NCI-H1417 treated with DMSO at 0.1 percent for 48 hours (cell line): ENCODE data around the gene EBF3.

Experiments used
- DNase-seq: peaks from one replicate; lab custom pipeline; 2025; lab: John Stamatoyannopoulos, UW

Gene EBF3

DNA sequence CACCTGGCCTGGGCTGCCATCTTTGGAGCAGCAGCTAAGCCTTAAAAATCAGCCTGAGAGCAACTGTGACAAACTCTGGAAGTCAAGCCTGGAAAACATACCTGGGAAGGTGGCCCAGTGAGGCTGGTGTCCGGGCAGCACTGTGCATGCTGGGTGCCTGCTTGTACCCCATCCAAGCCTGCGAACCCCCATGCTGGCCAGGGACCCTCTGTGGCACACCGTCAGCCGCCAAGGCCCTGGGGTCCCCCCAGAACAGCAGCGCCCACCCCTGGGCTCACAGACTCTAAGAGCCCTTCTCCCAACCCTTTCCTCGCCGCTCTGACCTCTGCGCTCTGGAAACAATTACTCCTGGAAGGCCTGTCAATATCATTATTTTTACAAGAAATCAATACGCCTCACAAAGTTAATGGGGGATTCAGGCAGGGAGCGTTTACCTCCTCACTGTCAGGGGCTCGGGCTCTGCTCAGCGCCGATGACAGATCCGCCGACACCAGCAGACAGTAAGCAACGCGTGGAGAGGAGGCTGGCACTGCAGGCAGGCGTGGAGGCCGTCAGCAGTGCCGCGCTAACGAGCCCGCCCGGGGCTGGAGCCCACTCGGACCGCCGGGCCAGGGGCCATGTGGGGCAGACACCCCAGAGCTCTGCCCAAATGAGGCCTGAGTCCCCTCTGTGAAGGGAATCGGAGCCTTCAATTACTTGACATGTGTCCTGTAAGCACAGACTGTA lies 54.4 kb downstream of the EBF3 start:
- DNase-seq = no peak

DNA sequence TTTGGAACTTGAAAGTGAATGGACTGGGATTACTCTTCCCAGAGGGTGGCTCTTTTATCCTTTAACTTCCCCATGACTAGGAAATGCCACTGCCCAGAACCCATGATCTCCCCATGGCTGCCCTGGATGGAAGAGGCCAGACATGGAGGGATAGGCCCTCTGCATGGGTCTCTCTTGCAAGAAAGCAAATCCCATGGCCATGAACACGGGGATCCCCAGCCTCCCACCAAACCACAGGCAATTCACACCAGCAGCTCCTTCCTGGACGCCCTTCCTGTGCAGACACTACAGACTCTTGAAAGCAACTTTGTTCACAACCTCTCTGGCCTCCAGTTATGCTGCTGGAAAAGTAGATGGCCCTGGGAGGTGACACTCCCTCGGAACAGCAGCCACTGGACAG lies 55.0 kb downstream of the EBF3 start:
- DNase-seq = no peak

DNA sequence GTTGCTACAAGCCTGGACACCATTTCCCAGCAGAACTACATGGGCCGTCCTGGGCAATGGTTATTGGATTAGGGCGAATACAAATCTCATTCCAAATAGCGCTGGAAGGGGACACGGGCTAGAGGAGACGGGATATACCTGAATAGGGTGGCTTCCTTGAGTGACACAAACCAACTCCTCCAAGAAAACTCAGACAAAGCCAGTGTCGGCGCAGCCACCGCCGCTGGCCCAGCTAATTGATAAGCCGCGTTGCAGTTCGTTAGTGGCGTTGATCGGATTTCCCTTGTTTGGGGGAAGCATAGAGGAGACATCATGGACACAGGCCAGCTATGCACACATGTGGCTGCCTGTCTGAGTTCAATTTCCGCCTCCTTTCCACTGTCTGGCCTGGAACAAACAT lies 55.7 kb downstream of the EBF3 start:
- no peak for DNase-seq

DNA sequence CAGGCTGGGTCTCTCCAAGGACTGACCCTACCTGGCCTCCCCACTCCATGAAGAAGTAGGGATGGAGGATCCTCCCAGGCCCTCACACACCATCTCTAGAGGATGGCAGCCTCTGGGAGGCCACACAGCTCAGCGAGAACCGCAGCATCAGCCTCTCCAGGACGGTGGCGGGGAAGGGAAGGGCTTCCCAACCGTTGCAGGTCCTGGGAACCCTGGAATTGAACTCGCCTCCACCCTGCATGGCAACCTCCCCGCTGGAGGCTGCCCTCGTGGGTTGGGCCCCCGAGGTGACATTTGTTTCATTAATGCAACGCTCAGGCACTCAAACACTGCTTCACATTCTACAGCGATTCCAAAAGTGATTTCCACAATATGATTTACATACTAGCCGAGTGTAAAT lies 58.5 kb downstream of the EBF3 start:
- DNase-seq = no peak

DNA sequence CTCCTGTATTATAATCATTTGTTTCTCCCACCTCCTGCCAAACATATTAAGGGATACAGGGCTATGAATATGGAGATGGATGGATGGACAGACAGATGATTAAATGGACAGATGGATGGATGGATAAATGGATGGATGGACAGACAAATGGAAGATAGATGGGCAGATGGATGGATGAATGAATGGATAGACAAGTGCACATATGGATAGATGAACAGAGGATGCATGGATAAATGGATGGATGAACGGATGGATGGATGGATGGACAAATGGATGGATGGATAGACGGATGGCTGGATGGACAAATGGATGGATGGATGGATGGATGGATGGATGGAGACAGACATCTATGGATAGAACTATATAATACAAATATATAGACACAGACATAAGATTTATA lies 59.8 kb downstream of the EBF3 start:
- no peak for DNase-seq

DNA sequence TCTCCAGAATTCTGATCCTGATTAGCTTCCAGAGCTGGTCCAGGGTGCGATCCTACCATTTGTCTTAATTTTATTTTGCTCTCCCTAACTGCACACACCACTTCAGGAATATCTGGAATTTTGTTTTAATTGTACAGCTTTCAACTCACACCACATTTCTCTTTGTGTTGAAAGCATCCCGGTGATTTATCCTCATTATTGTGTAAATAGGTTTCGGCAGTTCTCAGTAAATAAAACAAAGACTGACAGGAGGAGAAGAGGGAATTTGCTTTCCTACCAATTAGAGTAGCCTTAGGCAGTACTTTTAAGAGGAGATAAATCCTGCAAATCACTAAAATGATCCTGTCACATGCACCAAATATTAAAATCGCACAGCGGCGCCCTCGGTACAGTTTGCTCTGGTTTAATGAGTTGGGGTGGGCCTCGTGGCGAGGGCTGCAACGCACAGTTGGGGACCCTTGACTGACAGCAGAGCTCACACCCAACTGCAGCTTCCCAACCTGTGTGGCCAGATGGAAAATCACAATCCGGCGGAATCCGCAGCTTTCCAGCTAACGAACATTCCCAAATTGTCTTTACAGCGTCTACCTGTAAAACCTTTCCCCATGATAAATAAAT lies 62.6 kb downstream of the EBF3 start:
- no peak for DNase-seq

DNA sequence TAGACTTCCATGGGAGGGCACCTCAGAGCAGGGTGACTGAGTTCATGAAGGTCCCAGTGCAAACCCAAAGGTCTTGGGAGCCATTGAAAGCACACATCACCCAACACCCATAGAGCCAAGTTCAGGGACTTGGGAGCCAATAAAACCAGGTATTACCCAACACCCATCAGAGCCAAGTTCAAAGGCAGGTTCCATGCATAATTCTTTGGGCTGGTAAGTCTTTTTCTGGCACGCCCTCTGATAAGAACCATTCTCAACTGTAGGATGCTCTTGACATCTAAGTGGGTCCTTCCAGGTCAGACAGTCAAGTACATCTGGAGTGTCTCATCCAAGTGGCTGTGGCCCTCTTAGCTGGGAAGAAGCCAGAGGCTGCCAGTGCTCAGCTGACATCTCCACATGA lies 63.2 kb downstream of the EBF3 start:
- no peak for DNase-seq

DNA sequence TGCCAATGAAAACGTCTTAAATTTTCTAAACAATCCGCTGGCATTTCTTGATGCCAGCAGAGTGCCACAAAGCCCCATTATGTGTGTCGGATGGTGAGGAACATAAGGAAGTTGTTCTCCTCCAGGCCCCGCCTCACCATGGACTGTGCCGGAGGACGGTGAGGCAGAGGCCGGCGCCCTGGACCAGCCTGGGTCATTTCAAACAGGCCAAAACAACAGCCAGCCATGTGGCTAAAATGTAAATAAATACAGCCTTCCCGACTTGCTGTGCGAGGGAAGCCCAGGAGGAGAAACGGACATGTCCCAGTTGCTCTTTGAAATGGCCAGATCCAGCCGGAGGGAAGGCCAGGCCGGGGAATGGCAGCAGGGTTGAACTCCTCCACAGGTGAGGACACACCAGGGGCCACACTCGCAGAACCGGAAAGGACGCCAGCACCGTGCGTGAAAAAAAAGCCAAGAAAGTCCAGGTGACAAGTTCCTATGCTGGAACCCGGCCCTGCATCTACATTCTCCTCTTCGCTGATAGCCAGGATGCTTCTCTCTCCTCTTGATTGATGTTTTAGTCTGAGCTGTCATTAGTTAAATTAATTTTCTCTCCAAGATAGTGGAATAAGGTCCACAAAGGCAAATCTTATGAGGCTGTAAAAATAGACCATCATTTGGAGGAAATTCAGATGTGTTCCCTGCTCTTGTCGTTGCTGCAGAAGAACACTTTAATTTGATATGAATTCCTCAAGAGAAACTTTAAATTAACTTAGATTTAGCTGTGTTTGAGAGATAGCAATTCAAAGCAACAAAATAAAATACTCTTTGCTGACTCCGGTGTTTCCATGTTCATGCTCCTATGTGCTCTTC lies 64.6 kb downstream of the EBF3 start:
- no peak for DNase-seq

DNA sequence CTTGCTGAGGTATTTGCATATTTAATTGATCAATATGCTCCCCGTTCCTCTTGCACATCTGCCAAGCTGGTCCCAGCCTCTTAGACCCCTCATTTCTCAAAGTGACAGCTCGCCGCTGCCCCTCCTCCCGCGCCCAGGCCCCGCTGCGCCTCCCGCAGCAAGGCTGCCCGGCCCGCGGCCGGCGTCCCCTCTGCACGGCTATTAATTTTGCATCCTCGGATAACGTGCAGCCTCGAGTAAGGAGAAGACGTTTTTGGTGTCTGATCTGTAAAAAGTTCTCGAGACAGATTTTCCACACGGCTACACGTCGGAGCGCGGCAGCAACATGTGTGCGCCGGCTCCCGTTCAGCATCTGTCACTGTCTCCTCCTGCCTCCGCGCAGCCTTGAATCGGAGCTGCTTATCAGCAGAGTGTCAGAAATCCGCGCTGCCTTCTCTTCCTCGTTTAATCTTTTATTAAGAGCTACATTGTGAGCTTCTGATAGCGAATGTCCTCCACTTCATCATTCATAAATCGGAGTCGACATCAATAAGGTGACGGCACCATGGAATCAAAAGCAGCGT lies 65.3 kb downstream of the EBF3 start:
- no peak for DNase-seq

DNA sequence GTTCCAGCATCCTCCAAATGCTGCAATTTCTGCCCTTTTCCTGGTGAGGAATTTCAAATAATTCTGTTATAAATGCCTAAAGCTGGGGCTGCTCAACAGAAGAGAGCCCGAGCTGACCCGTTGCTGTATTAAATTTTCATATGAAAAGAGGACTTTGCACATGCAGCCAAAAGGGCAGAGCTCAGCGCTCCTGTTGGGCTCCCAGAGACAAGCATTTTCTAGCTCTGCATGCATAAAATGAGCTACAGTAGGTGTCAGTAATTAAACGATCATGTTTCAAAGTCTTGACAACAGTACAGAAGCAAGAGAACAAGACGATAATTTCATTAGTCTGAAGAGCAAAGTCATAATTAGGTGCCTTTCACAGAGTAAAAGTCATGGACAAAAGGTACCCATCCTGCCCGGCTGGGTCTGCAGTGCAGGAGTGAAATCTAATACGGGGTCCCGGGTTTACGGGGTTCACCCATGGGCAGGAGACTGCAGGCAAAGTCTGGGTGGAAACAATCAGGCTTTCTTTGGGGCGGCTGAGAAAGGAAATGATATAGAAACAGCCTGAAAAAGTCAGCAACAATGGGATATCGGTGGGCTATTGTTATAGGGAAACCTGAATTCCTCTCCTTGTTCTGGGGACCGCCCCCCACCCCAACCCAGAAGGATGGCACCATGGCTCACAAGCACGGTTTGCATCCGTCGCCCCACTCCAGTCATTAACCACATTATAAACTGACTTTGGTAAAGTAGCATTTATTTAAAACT lies 66.0 kb downstream of the EBF3 start:
- DNase-seq = no peak

DNA sequence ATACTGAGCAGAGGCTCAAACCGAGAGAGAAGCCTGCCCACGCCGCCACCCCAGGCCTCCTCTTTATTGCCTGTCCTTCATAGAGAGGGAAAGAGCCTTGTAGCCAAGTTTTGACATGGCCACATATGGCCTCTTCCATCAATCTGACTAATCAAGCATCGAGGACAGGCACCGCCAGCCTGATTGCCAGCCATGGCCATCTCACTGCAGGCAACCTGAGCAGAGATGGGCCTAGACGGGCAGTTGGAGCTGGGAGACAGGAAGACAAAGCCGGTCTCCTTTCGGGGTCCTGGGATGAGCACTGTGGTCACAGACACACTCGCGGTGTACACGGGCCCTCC lies 67.2 kb downstream of the EBF3 start:
- no peak for DNase-seq

DNA sequence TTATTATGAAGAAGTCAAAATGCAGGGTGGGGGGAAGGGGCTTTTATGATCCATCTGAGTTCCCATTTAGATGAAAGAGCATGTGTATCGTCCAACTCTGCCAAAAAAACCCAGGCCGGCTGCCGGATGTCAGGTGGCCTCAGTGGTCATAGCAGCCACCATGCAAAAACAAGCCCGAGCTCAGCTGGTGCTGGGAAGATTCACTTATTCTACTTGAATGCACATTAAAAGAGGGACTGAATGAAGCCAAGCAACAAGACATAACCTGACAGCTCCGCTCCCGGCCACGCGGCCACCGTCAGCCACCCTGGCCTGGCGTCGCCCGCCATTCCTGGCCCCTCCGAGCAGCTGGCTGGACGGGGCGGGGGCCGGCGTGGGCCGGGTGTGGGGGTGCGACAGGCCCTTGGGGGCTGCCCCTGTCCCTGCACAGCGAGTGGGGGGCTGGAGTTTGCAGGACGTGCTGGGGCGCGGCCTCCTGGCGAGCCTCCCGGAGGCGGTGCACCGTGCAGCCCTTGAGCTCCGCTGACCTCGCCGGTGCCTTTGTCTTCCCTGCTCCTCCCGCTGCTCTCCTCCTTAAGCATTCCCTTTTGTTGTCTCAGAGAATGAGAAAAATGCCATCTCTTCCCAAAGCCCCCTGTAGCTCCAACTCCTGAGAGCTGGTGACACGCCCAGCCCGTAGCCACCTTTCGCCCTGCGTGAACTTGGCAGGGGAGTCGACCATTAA lies 67.8 kb downstream of the EBF3 start:
- DNase-seq = no peak

DNA sequence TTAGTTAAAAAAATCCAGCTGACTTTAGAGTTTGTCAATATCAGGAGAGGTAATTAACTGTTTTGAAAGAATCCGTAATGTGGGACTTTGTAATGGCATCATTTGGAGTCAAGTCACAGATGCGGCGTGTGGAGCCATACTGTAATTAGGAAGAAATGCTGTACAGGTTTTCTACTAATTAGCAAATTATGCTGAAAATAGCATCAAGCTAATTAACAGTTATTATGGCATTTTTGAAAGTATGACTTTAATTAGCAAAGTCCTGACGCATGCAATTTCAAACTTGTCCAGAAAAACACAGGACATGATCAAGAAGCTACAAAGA lies 68.3 kb downstream of the EBF3 start:
- no peak for DNase-seq

DNA sequence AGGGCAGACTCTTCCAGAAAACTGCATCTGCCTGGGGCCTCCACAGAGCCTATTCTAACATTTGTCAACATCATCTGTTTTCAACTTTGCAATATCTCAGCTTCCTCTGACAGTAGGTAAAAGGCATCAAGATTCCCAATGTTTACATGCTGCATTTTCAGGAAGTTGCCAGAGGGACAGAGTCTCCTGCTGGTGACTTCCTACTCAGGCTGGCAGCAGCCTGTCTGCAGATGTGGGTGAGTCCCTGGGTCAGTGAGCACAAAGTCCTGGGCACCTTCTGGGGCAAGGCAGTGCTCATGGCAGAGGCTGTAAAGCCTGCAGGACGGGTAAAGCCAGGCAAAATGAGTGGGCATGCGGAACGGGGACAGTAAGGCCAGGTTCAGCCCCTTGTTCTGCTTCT lies 69.4 kb downstream of the EBF3 start:
- no peak for DNase-seq

DNA sequence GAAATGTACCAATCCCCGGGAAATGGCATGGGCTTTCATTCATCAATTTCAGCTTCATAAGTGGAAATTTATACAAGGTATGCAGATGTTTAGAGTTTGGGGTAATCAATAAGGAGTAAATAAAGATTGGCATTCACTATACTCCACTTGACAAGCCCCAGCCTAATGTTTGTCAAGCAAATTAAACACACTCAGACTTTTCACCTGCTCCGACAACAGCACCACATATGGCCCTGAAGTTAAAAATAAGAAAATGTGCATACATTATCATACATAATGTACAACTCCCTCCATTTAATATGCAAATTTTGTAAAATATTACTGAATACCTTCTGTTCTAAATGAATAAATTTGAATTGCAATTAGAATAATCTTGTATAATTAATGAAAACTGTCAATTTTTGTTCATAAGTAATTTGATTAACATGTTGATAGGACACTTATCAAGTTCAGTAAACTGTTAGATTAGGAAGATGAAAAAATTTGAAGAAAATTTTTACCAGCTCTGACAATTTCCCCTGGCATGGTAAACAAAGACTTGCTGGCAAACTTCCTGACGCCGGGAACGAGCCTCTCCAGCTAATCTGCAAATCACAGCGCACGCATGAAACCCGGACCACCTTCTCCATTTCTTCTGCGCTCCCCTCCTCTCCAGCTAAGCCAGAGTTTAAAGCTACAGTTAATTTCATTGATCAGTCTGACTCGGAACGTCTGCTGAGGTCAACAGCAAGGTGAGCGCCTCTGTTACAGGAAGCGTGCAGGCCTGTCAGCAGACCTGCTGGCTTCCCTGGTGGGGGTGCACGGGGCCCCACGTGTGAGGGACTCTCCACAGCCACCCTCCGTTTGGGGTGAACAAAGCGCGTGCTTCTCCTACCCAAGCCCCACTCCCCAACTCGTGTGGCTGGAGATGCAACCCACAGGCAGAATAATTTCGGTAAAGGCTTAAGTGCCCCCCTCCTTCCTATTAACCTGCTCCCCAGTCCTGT lies 70.7 kb downstream of the EBF3 start:
- DNase-seq = no peak

DNA sequence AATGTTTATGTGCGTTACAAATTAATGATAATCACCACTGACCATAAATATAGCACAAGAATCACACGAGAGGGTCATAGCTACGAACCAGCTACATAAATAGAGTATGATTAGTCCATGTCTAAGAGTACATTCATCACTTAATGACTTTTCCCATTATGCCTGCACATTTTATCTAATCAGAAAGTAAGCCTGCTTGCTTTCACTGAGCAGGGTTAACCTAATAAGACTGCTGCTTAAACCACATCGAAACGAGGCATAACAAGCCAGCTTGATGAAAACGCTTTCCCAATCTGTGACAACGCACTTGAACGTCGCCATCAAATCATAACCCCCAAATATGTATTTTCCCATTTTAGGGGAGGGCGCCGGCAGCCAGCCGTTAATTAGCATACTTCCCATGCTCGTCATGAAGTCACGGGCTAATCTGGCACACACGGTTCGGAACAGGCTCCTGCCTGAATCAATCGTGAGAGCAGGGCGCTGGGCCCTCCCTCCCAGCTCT lies 71.5 kb downstream of the EBF3 start:
- no peak for DNase-seq

DNA sequence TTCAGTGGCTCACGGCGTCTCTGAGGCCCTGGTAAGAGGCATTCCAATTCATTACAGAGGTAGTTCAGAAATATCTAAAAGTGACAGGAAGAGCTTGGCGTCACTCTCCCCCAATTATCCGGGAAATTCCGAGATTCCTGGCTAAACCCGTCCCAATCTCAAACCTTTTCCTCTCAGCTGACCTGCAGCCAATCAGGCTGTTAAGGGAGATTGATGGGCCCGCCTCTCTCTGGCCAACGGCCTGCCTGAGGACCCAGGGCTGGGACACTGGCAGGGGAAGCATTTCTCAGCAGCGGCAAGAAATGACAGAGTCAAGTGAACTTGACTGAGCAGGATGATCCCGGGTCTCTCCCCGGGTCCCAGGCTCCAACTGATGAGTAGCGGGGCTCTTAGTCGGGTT lies 72.3 kb downstream of the EBF3 start:
- no peak for DNase-seq

DNA sequence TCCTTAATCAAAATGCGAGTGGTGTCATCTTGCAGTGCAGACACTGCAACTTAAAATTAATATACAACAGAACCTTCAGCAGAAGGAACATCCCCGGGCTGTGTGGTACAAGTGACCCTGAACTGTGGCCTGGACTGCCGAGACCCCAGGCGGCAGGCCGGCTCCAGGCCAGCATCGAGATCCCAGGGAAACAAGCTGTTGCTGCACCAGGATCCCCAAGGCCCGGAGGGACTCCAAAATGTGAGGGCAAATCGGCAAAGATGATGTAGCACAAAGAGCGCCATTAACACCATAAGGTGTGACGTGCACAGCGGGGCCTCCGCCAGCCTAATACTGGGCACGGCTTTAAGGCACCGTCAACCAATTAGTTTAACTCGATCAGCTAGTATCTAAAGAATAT lies 73.9 kb downstream of the EBF3 start:
- DNase-seq = no peak

DNA sequence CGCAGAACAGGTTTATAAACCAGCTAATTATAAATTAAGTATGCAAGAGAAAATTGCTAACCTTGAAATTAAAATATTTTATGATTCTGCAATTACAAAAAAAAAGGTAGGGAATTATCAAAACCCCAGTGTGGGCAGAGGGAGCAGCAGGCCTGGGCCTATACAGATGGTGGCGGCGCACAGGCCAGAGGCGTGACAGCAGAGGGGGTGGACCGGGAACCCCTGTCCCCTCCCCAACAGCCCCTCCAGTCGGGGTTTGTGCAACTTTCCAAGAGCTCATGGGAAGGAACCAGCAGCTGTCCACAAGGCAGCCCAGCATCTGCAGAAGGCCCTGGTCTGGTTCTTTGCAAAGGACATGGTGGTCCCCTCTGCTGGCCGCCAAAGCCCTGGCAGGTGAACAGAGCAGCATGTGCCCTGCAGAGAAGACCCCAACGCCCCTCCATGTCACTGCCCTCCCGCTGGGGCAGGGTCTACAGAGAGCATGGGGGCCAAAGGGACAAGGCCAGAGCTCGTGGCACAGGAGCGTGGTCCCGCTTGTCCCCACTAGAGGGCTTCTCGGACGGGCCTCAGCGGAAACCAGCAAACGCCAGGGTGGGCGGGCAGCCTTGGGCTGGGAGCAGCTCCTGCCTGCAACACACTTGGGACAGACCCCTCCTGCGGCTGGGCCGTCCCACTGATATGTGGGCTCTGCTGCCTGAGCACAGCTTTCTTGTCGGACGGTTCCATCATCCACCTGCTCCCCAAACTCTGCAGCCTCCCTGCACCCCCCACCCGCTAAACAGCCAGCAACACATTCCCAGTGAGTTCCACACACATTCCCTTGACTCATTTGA lies 75.1 kb downstream of the EBF3 start:
- DNase-seq = no peak
